ENCODE data around the gene KLLN.
"Not testable (repeated sequence)": the region's sequence is repeated elsewhere in the genome, so short reads cannot be mapped to it uniquely, and the experiment has no call there.

Gene KLLN

GRCh38 chr10:87838650-87839049, 24.7 kb downstream of the KLLN start:
- no peak for DNase-seq

- DNase-seq, result no peak
Observed at GRCh38 chr10:87837445-87837844, 25.9 kb downstream of the KLLN start.

- no peak for DNase-seq
Observed at GRCh38 chr10:87836098-87836497, 27.2 kb downstream of the KLLN start.

GRCh38 chr10:87829986-87830729, 33.2 kb downstream of the KLLN start:
- no peak for DNase-seq

GRCh38 chr10:87829051-87829450, 34.3 kb downstream of the KLLN start:
- DNase-seq, result not testable (repeated sequence)

GRCh38 chr10:87827681-87828080, 35.7 kb downstream of the KLLN start:
- DNase-seq, result no peak

- DNase-seq, result no peak
Observed at GRCh38 chr10:87826653-87827052, 36.7 kb downstream of the KLLN start.

- no peak for DNase-seq
Observed at GRCh38 chr10:87819289-87819585, 44.1 kb downstream of the KLLN start.

GRCh38 chr10:87818505-87819288, 44.6 kb downstream of the KLLN start:
- peak; percentile 48 for DNase-seq

GRCh38 chr10:87817609-87818504, 45.5 kb downstream of the KLLN start, which contains the start of gene ATAD1:
TSS of gene ATAD1 (minus strand) at chr10:87818226. CDS start at chr10:87814599, 3,627 bp downstream.
- peak; percentile 83 for DNase-seq

GRCh38 chr10:87816898-87817608, 46.3 kb downstream of the KLLN start:
- DNase-seq, result no peak

- DNase-seq, result no peak
Observed at GRCh38 chr10:87816163-87816897, 47.0 kb downstream of the KLLN start.
